Breast epithelium (tissue), 3 donors: ENCODE data around the gene AMIGO2.

Source experiments
- CTCF ChIP-seq, 3 donors: fragments of 450-650 bp; IDR thresholded peaks; one replicate each; pipeline ENCODE4 v1.5.1; 2016 to 2017; ENCODE audit warnings: antibody characterized with exemption in 3 of 3, mild to moderate bottlenecking in 3 of 3, moderate library complexity in 3 of 3
- POLR2A ChIP-seq: fragments of 450-650 bp; IDR thresholded peaks from one replicate; pipeline ENCODE4 v1.6.1; 2016; ENCODE audit warnings: antibody characterized with exemption, mild to moderate bottlenecking, moderate library complexity
- POLR2AphosphoS5 ChIP-seq, 3 donors: sonication (generic); formaldehyde crosslinking; IDR thresholded peaks; one replicate each; pipeline ENCODE4 v1.6.1; 2017; ENCODE audit warnings: antibody characterized with exemption in 3 of 3

GRCh38 chr12:47032644-47033043 lies 47.1 kb downstream of the AMIGO2 start:
- TF ChIP-seq CTCF (IDR thresholded peaks at IDR 0.05) = peak in 2 of 3 donors; percentile 54 to 65
- TF ChIP-seq POLR2A = no peak
- TF ChIP-seq POLR2AphosphoS5 (IDR thresholded peaks at IDR 0.05) = no peak
